Nephron progenitor cell (in vitro differentiated cells): Measurements from ENCODE around the gene POLR1G.

Experiments used
- DNase-seq: peaks from one replicate; pipeline ENCODE4 v3.0.0; 2021
- H3K27ac Mint-ChIP-seq: 2 replicates; pipeline ENCODE4 v1.8.0; 2021; ENCODE audit warnings: mild to moderate bottlenecking, moderate library complexity, mixed read lengths
- H3K27me3 Mint-ChIP-seq: 2 replicates; pipeline ENCODE4 v1.8.0; 2021; ENCODE audit warnings: mild to moderate bottlenecking, low read depth, mixed read lengths; ENCODE audit not compliant: poor library complexity
- H3K36me3 Mint-ChIP-seq: 2 replicates; pipeline ENCODE4 v1.8.0; 2021; ENCODE audit warnings: low read depth, mixed read lengths
- H3K4me1 Mint-ChIP-seq: 2 replicates; pipeline ENCODE4 v1.8.0; 2021; ENCODE audit warnings: mixed read lengths
- H3K4me3 Mint-ChIP-seq: 2 replicates; pipeline ENCODE4 v1.8.0; 2021; ENCODE audit warnings: mild to moderate bottlenecking, moderate library complexity, mixed read lengths
- H3K9me3 Mint-ChIP-seq: 2 replicates; pipeline ENCODE4 v1.8.0; 2021; ENCODE audit warnings: mild to moderate bottlenecking, moderate library complexity, mixed read lengths
- TF ChIP-seq, protein P1 (sequence below): fragments of 200-600 bp; sonication (generic); IDR thresholded peaks from 2 replicates; pipeline ENCODE4 v1.5.0; 2021; ENCODE audit warnings: antibody characterized with exemption

POLR1G gene

DNA sequence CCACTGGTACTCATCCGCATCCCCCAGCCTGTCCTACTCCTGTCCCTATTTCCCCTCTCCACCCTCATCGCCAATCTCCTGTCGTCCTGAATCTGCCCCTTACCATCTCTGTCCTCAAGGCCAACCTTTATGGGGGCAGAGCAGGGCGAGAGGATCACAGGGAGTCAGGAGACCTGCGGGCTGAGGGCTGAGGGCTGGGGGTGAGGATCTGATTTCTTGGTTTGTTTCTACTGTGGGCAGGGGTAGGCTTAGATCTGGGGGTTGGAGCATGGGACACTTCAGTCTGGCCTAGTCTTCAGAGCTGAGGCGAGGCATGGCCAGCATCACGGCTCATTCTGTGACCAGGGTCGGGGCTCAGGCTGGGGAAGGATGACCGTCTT lies 33.8 kb downstream of the POLR1G start:
- no peaks in the 10 kb centered on the region for H3K9me3 Mint-ChIP-seq
- no peaks in the 10 kb centered on the region for H3K36me3 Mint-ChIP-seq
- no peak for DNase-seq
- peak overlapping the region; percentile 83 for H3K4me3 Mint-ChIP-seq
- H3K27me3 Mint-ChIP-seq = peaks cover 11% of the 10 kb centered on the region
- peaks cover 40% of the 10 kb centered on the region for H3K4me1 Mint-ChIP-seq
- TF ChIP-seq, protein P1, sequence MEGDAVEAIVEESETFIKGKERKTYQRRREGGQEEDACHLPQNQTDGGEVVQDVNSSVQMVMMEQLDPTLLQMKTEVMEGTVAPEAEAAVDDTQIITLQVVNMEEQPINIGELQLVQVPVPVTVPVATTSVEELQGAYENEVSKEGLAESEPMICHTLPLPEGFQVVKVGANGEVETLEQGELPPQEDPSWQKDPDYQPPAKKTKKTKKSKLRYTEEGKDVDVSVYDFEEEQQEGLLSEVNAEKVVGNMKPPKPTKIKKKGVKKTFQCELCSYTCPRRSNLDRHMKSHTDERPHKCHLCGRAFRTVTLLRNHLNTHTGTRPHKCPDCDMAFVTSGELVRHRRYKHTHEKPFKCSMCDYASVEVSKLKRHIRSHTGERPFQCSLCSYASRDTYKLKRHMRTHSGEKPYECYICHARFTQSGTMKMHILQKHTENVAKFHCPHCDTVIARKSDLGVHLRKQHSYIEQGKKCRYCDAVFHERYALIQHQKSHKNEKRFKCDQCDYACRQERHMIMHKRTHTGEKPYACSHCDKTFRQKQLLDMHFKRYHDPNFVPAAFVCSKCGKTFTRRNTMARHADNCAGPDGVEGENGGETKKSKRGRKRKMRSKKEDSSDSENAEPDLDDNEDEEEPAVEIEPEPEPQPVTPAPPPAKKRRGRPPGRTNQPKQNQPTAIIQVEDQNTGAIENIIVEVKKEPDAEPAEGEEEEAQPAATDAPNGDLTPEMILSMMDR = no peak
- peak overlapping the region; percentile 70 for H3K27ac Mint-ChIP-seq

DNA sequence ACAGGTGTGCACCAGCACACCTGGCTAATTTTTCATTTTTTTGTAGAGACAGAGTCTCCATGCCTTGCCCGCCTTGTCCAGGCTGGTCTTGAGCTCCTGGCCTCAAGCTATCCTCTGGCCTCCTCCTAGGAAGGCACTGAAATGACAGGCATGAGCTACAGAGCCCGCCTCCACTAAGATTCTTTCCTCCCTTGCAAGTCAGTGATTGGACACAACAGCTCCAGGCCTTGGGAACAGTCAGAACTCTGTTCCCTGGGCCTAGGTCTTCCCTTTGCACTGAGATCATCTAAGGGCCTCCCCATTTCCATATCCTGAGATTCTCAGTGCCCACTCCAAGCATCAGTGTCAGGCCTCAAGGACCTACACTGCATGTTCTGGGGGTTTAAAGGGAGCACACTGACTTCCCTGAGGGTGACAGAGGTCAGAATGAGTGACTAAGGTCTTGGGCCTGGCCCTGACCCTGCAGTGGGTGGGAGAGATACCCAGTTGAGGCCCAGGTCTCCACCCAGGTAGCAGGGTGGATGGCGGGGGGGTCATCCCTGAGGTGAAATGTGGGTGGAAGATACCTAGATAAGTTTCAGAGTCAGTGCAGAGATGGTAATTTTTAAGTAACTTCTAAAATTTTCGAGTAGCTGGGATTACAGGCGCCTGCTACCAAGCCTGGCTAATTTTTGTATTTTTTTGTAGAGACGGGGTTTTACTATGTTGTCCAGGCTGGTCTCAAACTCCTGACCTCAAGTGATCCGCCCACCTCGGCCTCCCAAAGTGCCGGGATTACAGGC lies 34.6 kb downstream of the POLR1G start:
- TF ChIP-seq, protein P1 = no peak
- peaks cover 8% of the 10 kb centered on the region for H3K27me3 Mint-ChIP-seq
- H3K27ac Mint-ChIP-seq = peak overlapping the region; percentile 21
- no peaks in the 10 kb centered on the region for H3K36me3 Mint-ChIP-seq
- no peaks in the 10 kb centered on the region for H3K9me3 Mint-ChIP-seq
- no peak for DNase-seq
- H3K4me3 Mint-ChIP-seq = peak overlapping the region; percentile 83
- peaks cover 45% of the 10 kb centered on the region for H3K4me1 Mint-ChIP-seq

DNA sequence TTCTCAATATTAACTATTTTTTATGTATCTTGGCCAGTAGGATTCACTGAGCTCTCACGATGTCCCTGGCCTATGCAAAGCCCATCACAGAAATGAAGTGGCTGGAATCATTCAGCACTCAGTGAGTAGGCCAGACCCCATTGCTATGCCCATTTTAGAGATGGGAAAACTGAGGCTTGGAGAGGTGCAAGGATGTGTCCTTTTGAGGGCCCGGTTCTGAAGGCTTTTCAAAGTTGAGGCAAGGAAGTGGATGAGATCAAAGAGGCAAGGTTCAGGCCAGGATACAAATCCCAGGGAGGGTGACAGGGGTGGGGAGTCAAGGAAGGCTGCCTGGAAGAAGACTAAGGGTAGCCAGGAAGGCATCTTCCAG lies 35.9 kb downstream of the POLR1G start:
- TF ChIP-seq, protein P1 = no peak
- H3K9me3 Mint-ChIP-seq = no peaks in the 10 kb centered on the region
- peaks cover 3% of the 10 kb centered on the region for H3K27me3 Mint-ChIP-seq
- peaks cover 47% of the 10 kb centered on the region for H3K4me1 Mint-ChIP-seq
- no peak for DNase-seq
- H3K4me3 Mint-ChIP-seq = peak overlapping the region; percentile 92
- peak overlapping the region; percentile 63 for H3K27ac Mint-ChIP-seq
- H3K36me3 Mint-ChIP-seq = no peaks in the 10 kb centered on the region

DNA sequence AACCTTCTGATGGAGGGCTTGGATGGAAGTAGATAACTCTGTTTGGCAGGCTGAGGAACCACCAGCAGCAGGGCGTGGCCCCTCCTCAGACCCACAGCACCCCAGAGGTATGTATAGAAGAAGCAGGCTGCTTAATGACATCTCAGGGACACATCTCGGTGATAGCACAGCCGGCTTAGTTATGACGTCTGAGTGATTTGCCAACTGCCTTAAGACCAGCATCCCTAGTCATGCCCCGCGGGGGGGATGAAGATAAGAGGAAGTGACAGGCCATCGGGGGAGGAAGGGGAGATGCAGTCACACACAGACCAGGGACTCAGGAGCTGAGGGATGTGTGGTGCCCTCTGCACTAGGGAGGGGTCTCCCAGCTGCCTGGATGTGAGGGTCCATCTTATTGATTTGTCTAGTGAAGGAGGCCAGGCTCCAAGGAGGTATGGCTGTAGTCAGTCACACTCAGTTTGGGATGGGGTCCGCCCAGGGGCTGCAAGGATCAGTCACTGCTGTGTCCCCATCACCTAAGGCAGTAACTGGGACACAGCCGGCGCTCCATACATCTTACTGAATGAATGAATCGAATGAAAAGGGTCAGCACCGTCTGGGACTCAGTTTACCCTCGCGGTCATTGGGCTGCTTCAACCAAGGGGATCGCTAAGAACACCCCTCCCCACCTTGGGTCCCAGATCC lies 36.5 kb downstream of the POLR1G start:
- peak overlapping the region; percentile 93 for H3K27ac Mint-ChIP-seq
- peaks cover 3% of the 10 kb centered on the region for H3K27me3 Mint-ChIP-seq
- no peaks in the 10 kb centered on the region for H3K9me3 Mint-ChIP-seq
- peaks cover 51% of the 10 kb centered on the region for H3K4me1 Mint-ChIP-seq
- TF ChIP-seq, protein P1 = no peak
- peak overlapping the region; percentile 92 for H3K4me3 Mint-ChIP-seq
- DNase-seq = peak; percentile 25
- H3K36me3 Mint-ChIP-seq = no peaks in the 10 kb centered on the region

DNA sequence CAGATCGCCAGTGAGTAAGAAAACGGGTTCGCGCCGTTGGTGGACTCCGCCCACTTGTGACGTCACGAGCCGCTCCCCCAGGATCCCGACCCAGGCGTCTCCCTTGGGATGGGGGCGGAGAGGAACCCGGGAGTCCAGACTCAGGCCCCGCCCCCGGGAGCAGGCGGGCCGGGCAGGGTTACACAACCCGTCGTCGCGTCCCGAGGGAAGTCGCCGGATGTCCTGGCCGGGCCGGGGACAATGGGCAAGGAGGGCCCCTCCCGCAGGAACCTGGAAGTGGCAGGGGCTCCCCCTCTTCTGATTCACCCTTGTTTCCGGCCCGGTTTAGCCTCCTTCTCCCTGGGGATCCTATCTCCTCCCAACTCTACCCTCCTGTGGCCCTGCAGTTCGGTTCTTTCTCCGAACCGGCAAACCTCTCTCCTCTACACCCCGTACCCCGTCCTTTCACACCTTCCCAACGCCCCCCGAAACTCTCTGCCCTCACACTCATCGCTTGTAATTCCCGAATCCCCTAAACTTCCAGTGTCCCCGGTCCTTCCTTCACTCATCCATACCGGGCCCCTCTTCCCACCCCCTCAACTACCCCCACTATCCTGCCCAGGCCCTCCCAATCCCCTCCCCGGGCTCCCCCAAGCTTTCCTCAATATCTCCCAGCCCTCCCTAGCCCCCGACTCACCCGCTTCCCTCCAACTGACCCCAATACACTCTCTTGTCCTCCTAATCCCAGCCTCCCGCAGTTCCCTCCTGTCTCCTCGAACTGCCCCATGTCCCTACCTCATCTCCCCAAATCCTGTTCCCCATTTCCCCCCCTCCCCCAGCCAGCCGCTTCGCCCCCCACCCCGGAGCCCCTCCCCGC lies 37.2 kb downstream of the POLR1G start:
- TF ChIP-seq, protein P1 = no peak
- H3K36me3 Mint-ChIP-seq = no peaks in the 10 kb centered on the region
- H3K27me3 Mint-ChIP-seq = peaks cover 3% of the 10 kb centered on the region
- H3K9me3 Mint-ChIP-seq = no peaks in the 10 kb centered on the region
- peaks cover 57% of the 10 kb centered on the region for H3K4me1 Mint-ChIP-seq
- DNase-seq = peak; percentile 98
- peak overlapping the region; percentile 100 for H3K27ac Mint-ChIP-seq
- peak overlapping the region; percentile 92 for H3K4me3 Mint-ChIP-seq
